OCI-LY3 (cell line): ENCODE measurements around the gene MYOCD.

Experiments used
- H2AFZ ChIP-seq: fragments of 200-600, 300-600 bp; shearing (Covaris generic); 2 replicates; pipeline ENCODE4 v1.6.0; 2014; ENCODE audit warnings: antibody characterized with exemption, low read depth, low read length
- H3K27ac ChIP-seq: fragments of 200-600, 300-600 bp; sonication (generic); 2 replicates; pipeline ENCODE4 v1.5.1; 2014; ENCODE audit warnings: mild to moderate bottlenecking, low read length, moderate library complexity, mixed read lengths
- H3K27me3 ChIP-seq: fragments of 200-600, 300-600 bp; sonication (generic); 2 replicates; pipeline ENCODE4 v1.6.1; 2014; ENCODE audit warnings: low read depth, low read length, mixed read lengths
- H3K36me3 ChIP-seq: fragments of 200-600, 300-600 bp; sonication (generic); replicated peaks from 2 replicates; pipeline ENCODE3; 2014; ENCODE audit warnings: low read depth, low read length, mixed read lengths
- H3K4me1 ChIP-seq: fragments of 300-600, 200-600 bp; sonication (generic); 2 replicates; pipeline ENCODE4 v1.6.1; 2014; ENCODE audit warnings: low read length, mixed read lengths
- H3K4me2 ChIP-seq: fragments of 200-600, 300-600 bp; sonication (generic); 2 replicates; pipeline ENCODE4 v1.6.1; 2014; ENCODE audit warnings: low read length, mixed read lengths
- H3K4me3 ChIP-seq: fragments of 300-600, 200-600 bp; sonication (generic); 2 replicates; pipeline ENCODE4 v1.5.1; 2014; ENCODE audit warnings: antibody characterized with exemption, mild to moderate bottlenecking, low read length, moderate library complexity
- H3K79me2 ChIP-seq: fragments of 300-600, 200-600 bp; shearing (Covaris generic); 2 replicates; pipeline ENCODE4 v1.6.1; 2014; ENCODE audit warnings: mild to moderate bottlenecking, low read length, mixed read lengths
- H3K9ac ChIP-seq: fragments of 300-600, 200-600 bp; shearing (Covaris generic); 2 replicates; pipeline ENCODE4 v1.6.0; 2014; ENCODE audit warnings: mild to moderate bottlenecking, low read length, moderate library complexity
- H3K9me3 ChIP-seq: fragments of 200-600, 300-600 bp; shearing (Covaris generic); 2 replicates; pipeline ENCODE4 v1.6.1; 2014; ENCODE audit warnings: low read length, mixed read lengths; ENCODE audit not compliant: insufficient read depth
- H4K20me1 ChIP-seq: fragments of 200-600, 300-600 bp; sonication (generic); 2 replicates; pipeline ENCODE4 v1.6.1; 2016; ENCODE audit warnings: low read length, mixed read lengths; ENCODE audit not compliant: insufficient read depth
- EZH2phosphoT487 ChIP-seq: fragments of 200-600 bp; shearing (Covaris generic); IDR thresholded peaks from 2 replicates; pipeline ENCODE4 v1.6.1; 2018; ENCODE audit warnings: antibody characterized with exemption, mixed run types, low read depth
- TF ChIP-seq, protein P1 (sequence below): fragments of 200-600, 300-600 bp; sonication (generic); IDR thresholded peaks from 2 replicates; pipeline ENCODE4 v1.5.1; 2014; ENCODE audit warnings: antibody characterized with exemption, low read length, low read depth

Gene MYOCD

GRCh38 chr17:12712941-12713340, 47.3 kb downstream of the MYOCD start:
- peaks cover 1% of the 10 kb centered on the region for H3K4me1 ChIP-seq
- H3K79me2 ChIP-seq = peaks cover 72% of the 10 kb centered on the region
- H3K36me3 ChIP-seq = peaks cover 93% of the 10 kb centered on the region
- H3K27ac ChIP-seq = no peak overlapping the region
- H3K9me3 ChIP-seq = no peaks in the 10 kb centered on the region
- H4K20me1 ChIP-seq = peaks cover 47% of the 10 kb centered on the region
- no peak overlapping the region for H2AFZ ChIP-seq
- H3K9ac ChIP-seq = no peak overlapping the region
- H3K4me3 ChIP-seq = no peak overlapping the region
- no peaks in the 10 kb centered on the region for H3K27me3 ChIP-seq
- H3K4me2 ChIP-seq = no peak overlapping the region
- TF ChIP-seq, protein P1, sequence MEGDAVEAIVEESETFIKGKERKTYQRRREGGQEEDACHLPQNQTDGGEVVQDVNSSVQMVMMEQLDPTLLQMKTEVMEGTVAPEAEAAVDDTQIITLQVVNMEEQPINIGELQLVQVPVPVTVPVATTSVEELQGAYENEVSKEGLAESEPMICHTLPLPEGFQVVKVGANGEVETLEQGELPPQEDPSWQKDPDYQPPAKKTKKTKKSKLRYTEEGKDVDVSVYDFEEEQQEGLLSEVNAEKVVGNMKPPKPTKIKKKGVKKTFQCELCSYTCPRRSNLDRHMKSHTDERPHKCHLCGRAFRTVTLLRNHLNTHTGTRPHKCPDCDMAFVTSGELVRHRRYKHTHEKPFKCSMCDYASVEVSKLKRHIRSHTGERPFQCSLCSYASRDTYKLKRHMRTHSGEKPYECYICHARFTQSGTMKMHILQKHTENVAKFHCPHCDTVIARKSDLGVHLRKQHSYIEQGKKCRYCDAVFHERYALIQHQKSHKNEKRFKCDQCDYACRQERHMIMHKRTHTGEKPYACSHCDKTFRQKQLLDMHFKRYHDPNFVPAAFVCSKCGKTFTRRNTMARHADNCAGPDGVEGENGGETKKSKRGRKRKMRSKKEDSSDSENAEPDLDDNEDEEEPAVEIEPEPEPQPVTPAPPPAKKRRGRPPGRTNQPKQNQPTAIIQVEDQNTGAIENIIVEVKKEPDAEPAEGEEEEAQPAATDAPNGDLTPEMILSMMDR = no peak
- no peak for TF ChIP-seq EZH2phosphoT487

DNA sequence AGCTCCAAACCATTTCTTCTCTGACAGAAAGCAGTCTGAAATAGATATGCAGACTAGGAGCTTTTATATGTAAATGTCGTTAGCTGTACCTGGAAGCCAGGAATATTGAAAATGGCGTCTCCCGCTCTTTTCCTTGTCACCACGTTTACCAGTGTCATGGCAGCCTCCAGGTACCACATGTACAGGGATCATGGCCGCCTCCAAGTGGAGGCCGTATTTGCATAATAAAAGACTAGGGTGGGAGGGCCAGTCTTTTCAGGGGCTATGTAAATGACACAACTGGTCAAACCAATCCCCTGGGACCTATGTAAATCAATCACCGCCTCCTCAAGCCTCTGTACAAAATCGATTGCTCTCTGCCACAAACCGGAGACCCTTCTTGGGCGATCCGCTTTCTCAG, 54.3 kb downstream of the MYOCD start:
- Histone ChIP-seq H2AFZ (no peak overlapping the region), H3K36me3 (peaks cover 70% of the 10 kb centered on the region), H3K27ac (no peak overlapping the region), H3K79me2 (peaks cover 24% of the 10 kb centered on the region), H3K9me3 (no peaks in the 10 kb centered on the region), H3K27me3 (no peaks in the 10 kb centered on the region), H3K9ac (no peak overlapping the region), H3K4me1 (no peaks in the 10 kb centered on the region), H3K4me3 (no peak overlapping the region), H3K4me2 (no peak overlapping the region), H4K20me1 (peaks cover 3% of the 10 kb centered on the region; the same call in 1 of the 2 replicates)
- no peak for TF ChIP-seq EZH2phosphoT487
- TF ChIP-seq, protein P1 = no peak

GRCh38 chr17:12721581-12721980, 55.9 kb downstream of the MYOCD start:
- Histone ChIP-seq H3K9me3 (no peaks in the 10 kb centered on the region), H3K79me2 (peaks cover 17% of the 10 kb centered on the region), H3K4me3 (no peak overlapping the region), H3K27me3 (no peaks in the 10 kb centered on the region), H2AFZ (no peak overlapping the region), H3K4me2 (no peak overlapping the region), H3K4me1 (no peaks in the 10 kb centered on the region), H4K20me1 (peaks cover 3% of the 10 kb centered on the region; the same call in 1 of the 2 replicates), H3K9ac (no peak overlapping the region), H3K27ac (no peak overlapping the region), H3K36me3 (peaks cover 66% of the 10 kb centered on the region)
- no peak for TF ChIP-seq EZH2phosphoT487
- TF ChIP-seq, protein P1 = no peak

- TF ChIP-seq, protein P1 = no peak
- no peak for TF ChIP-seq EZH2phosphoT487
- no peaks in the 10 kb centered on the region for H3K9me3 ChIP-seq
- H3K4me1 ChIP-seq = no peaks in the 10 kb centered on the region
- no peak overlapping the region for H3K4me2 ChIP-seq
- H3K9ac ChIP-seq = no peak overlapping the region
- no peak overlapping the region for H3K4me3 ChIP-seq
- H3K79me2 ChIP-seq = peaks cover 17% of the 10 kb centered on the region
- H3K27ac ChIP-seq = no peak overlapping the region
- H2AFZ ChIP-seq = no peak overlapping the region
- H4K20me1 ChIP-seq = peaks cover 3% of the 10 kb centered on the region; the same call in 1 of the 2 replicates
- no peaks in the 10 kb centered on the region for H3K27me3 ChIP-seq
- peaks cover 68% of the 10 kb centered on the region for H3K36me3 ChIP-seq
Observed at GRCh38 chr17:12722282-12722681, 56.6 kb downstream of the MYOCD start.
